Activated naive CD4-positive, alpha-beta T cell treated with anti-CD3 and anti-CD28 coated beads, Interleukin-2, amount 10 ng/mL, durations not matched to agents 7 days and 5 days (primary cell): ENCODE measurements around the gene AUTS2.
"Not testable (repeated sequence)": the region's sequence is repeated elsewhere in the genome, so short reads cannot be mapped to it uniquely, and the experiment has no call there.

Experiments used
- CTCF ChIA-PET: fragments of 350-600 bp; sonication (Branson Sonifier 250); formaldehyde crosslinking; loops from one replicate; lab custom pipeline; 2021; ENCODE audit warnings: antibody characterized with exemption; lab: Charles Lee
- DNase-seq: peaks from one replicate; pipeline ENCODE4 v3.0.0-alpha.2; 2020
- H3K27ac Mint-ChIP-seq: one replicate; pipeline ENCODE4 v1.8.0; 2021; ENCODE audit warnings: mild to moderate bottlenecking, moderate library complexity, mixed read lengths
- H3K27me3 Mint-ChIP-seq: one replicate; pipeline ENCODE4 v1.8.0; 2021; ENCODE audit warnings: mild to moderate bottlenecking, mixed read lengths
- H3K36me3 Mint-ChIP-seq: one replicate; pipeline ENCODE4 v1.8.0; 2021; ENCODE audit warnings: mixed read lengths
- H3K4me1 Mint-ChIP-seq: one replicate; pipeline ENCODE4 v1.8.0; 2021; ENCODE audit warnings: mixed read lengths
- H3K4me3 Mint-ChIP-seq: one replicate; pipeline ENCODE4 v1.8.0; 2021; ENCODE audit warnings: mild to moderate bottlenecking, moderate library complexity, mixed read lengths
- H3K9me3 Mint-ChIP-seq: one replicate; pipeline ENCODE4 v1.8.0; 2021; ENCODE audit warnings: mixed read lengths

AUTS2 gene

GRCh38 chr7:70717553-70718329 lies 1119.5 kb downstream of the AUTS2 start:
- H3K4me1 Mint-ChIP-seq, result no peaks in the 10 kb centered on the region
- DNase-seq, result no peak
- no peak overlapping the region for H3K4me3 Mint-ChIP-seq
- peaks cover 6% of the 10 kb centered on the region for H3K9me3 Mint-ChIP-seq
- no peak overlapping the region for H3K27ac Mint-ChIP-seq
- CTCF ChIA-PET, result no interaction called here
- no peaks in the 10 kb centered on the region for H3K36me3 Mint-ChIP-seq
- no peaks in the 10 kb centered on the region for H3K27me3 Mint-ChIP-seq

GRCh38 chr7:70719125-70719524 lies 1120.8 kb downstream of the AUTS2 start:
- Mint-ChIP-seq H3K4me1 (no peaks in the 10 kb centered on the region), H3K4me3 (no peak overlapping the region), H3K27ac (no peak overlapping the region), H3K36me3 (no peaks in the 10 kb centered on the region), H3K27me3 (no peaks in the 10 kb centered on the region), H3K9me3 (peaks cover 6% of the 10 kb centered on the region)
- DNase-seq, result no peak
- CTCF ChIA-PET, result no interaction called here

- DNase-seq, result no peak
- no peaks in the 10 kb centered on the region for H3K27me3 Mint-ChIP-seq
- H3K4me3 Mint-ChIP-seq, result no peak overlapping the region
- H3K4me1 Mint-ChIP-seq, result no peaks in the 10 kb centered on the region
- peaks cover 2% of the 10 kb centered on the region for H3K9me3 Mint-ChIP-seq
- no peak overlapping the region for H3K27ac Mint-ChIP-seq
- CTCF ChIA-PET, result no interaction called here
- no peaks in the 10 kb centered on the region for H3K36me3 Mint-ChIP-seq
Measured at GRCh38 chr7:70720191-70720873, 1122.1 kb downstream of the AUTS2 start.

GRCh38 chr7:70721500-70721899 lies 1123.2 kb downstream of the AUTS2 start:
- H3K4me1 Mint-ChIP-seq, result no peaks in the 10 kb centered on the region

GRCh38 chr7:70723339-70723738 lies 1125.1 kb downstream of the AUTS2 start:
- CTCF ChIA-PET, result no interaction called here
- H3K4me3 Mint-ChIP-seq, result no peak overlapping the region
- H3K27me3 Mint-ChIP-seq, result no peaks in the 10 kb centered on the region
- H3K4me1 Mint-ChIP-seq, result no peaks in the 10 kb centered on the region
- no peak for DNase-seq
- no peak overlapping the region for H3K27ac Mint-ChIP-seq
- peaks cover 2% of the 10 kb centered on the region for H3K9me3 Mint-ChIP-seq
- no peaks in the 10 kb centered on the region for H3K36me3 Mint-ChIP-seq

More at GRCh38 chr7:70721500-70721899, 1123.2 kb downstream of the AUTS2 start:
- CTCF ChIA-PET, result interaction anchor here (0.6 kb wide), 1 partner anchor 360 kb away, joined by 4 read pairs; no protein-coding TSS in a partner anchor
- Mint-ChIP-seq H3K9me3 (peaks cover 2% of the 10 kb centered on the region), H3K27ac (no peak overlapping the region), H3K36me3 (no peaks in the 10 kb centered on the region), H3K27me3 (no peaks in the 10 kb centered on the region), H3K4me3 (no peak overlapping the region)
- no peak for DNase-seq

GRCh38 chr7:70725448-70725847 lies 1127.2 kb downstream of the AUTS2 start:
- H3K4me1 Mint-ChIP-seq, result no peaks in the 10 kb centered on the region
- H3K27me3 Mint-ChIP-seq, result no peaks in the 10 kb centered on the region
- no peaks in the 10 kb centered on the region for H3K36me3 Mint-ChIP-seq
- H3K27ac Mint-ChIP-seq, result no peak overlapping the region
- H3K9me3 Mint-ChIP-seq, result peaks cover 5% of the 10 kb centered on the region
- CTCF ChIA-PET, result no interaction called here
- no peak for DNase-seq
- H3K4me3 Mint-ChIP-seq, result no peak overlapping the region

- Mint-ChIP-seq H3K4me3 (no peak overlapping the region), H3K27me3 (no peaks in the 10 kb centered on the region), H3K9me3 (peaks cover 5% of the 10 kb centered on the region), H3K4me1 (no peaks in the 10 kb centered on the region), H3K36me3 (no peaks in the 10 kb centered on the region), H3K27ac (no peak overlapping the region)
- CTCF ChIA-PET, result no interaction called here
- DNase-seq, result no peak
Measured at GRCh38 chr7:70726294-70726693, 1128.0 kb downstream of the AUTS2 start.

- CTCF ChIA-PET, result no interaction called here
- H3K9me3 Mint-ChIP-seq, result peaks cover 5% of the 10 kb centered on the region
- no peak overlapping the region for H3K27ac Mint-ChIP-seq
- no peaks in the 10 kb centered on the region for H3K36me3 Mint-ChIP-seq
- H3K4me3 Mint-ChIP-seq, result no peak overlapping the region
- no peaks in the 10 kb centered on the region for H3K27me3 Mint-ChIP-seq
- DNase-seq, result no peak
- H3K4me1 Mint-ChIP-seq, result no peaks in the 10 kb centered on the region
Measured at GRCh38 chr7:70726951-70727378, 1128.7 kb downstream of the AUTS2 start.

- Mint-ChIP-seq H3K27me3 (no peaks in the 10 kb centered on the region), H3K36me3 (no peaks in the 10 kb centered on the region), H3K4me3 (no peak overlapping the region), H3K9me3 (peaks cover 5% of the 10 kb centered on the region), H3K4me1 (no peaks in the 10 kb centered on the region), H3K27ac (no peak overlapping the region)
- DNase-seq, result no peak
- CTCF ChIA-PET, result no interaction called here
Measured at GRCh38 chr7:70727861-70728260, 1129.6 kb downstream of the AUTS2 start.

- CTCF ChIA-PET, result no interaction called here
- no peaks in the 10 kb centered on the region for H3K27me3 Mint-ChIP-seq
- H3K4me1 Mint-ChIP-seq, result no peaks in the 10 kb centered on the region
- no peak overlapping the region for H3K4me3 Mint-ChIP-seq
- no peak overlapping the region for H3K27ac Mint-ChIP-seq
- no peak for DNase-seq
- H3K36me3 Mint-ChIP-seq, result no peaks in the 10 kb centered on the region
- peaks cover 5% of the 10 kb centered on the region for H3K9me3 Mint-ChIP-seq
Measured at GRCh38 chr7:70728872-70729552, 1130.7 kb downstream of the AUTS2 start.

GRCh38 chr7:70729553-70730157 lies 1131.4 kb downstream of the AUTS2 start:
- H3K4me3 Mint-ChIP-seq, H3K4me1 Mint-ChIP-seq, CTCF ChIA-PET, H3K27ac Mint-ChIP-seq, H3K9me3 Mint-ChIP-seq, DNase-seq, H3K27me3 Mint-ChIP-seq, H3K36me3 Mint-ChIP-seq: not testable (repeated sequence)

GRCh38 chr7:70730451-70731110 lies 1132.3 kb downstream of the AUTS2 start:
- CTCF ChIA-PET, result no interaction called here
- Mint-ChIP-seq H3K9me3 (peaks cover 3% of the 10 kb centered on the region), H3K27me3 (no peaks in the 10 kb centered on the region), H3K4me3 (no peak overlapping the region), H3K36me3 (no peaks in the 10 kb centered on the region), H3K4me1 (no peaks in the 10 kb centered on the region), H3K27ac (no peak overlapping the region)
- no peak for DNase-seq

GRCh38 chr7:70733090-70733489 lies 1134.8 kb downstream of the AUTS2 start:
- H3K27me3 Mint-ChIP-seq, result no peaks in the 10 kb centered on the region
- CTCF ChIA-PET, result no interaction called here
- DNase-seq, result no peak
- H3K4me3 Mint-ChIP-seq, result no peak overlapping the region
- peaks cover 3% of the 10 kb centered on the region for H3K9me3 Mint-ChIP-seq
- H3K27ac Mint-ChIP-seq, result no peak overlapping the region
- H3K4me1 Mint-ChIP-seq, result no peaks in the 10 kb centered on the region
- H3K36me3 Mint-ChIP-seq, result no peaks in the 10 kb centered on the region

GRCh38 chr7:70734411-70734810 lies 1136.1 kb downstream of the AUTS2 start:
- CTCF ChIA-PET, result no interaction called here
- no peaks in the 10 kb centered on the region for H3K9me3 Mint-ChIP-seq
- H3K27ac Mint-ChIP-seq, result no peak overlapping the region
- no peak for DNase-seq
- no peaks in the 10 kb centered on the region for H3K4me1 Mint-ChIP-seq
- no peaks in the 10 kb centered on the region for H3K36me3 Mint-ChIP-seq
- H3K27me3 Mint-ChIP-seq, result no peaks in the 10 kb centered on the region
- H3K4me3 Mint-ChIP-seq, result no peak overlapping the region
